ENCODE data around the gene ADAP1. TPM values are rescaled to one million over a fixed set of nuclear protein-coding genes. Genes with fewer than 3 reads are reported as not detected.

Gene ADAP1
- total RNA-seq, 1 experiment from 2014 or later = 34.0 TPM

GRCh38 chr7:957418-958220 lies 3.1 kb upstream of the ADAP1 start:
- DNase-seq (ENCODE audit: low read depth, low spot score) (no peak), ATAC-seq (no peak)
- Histone ChIP-seq H3K4me1 (ENCODE audit: control insufficient read depth in 1 of 2, insufficient read depth in 2 of 2, low read length in 2 of 2) (peaks cover 2 to 15% of the 10 kb centered on the region in 2 experiments; a peak in 2 of 4 replicates), H3K36me3 (ENCODE audit: control insufficient read depth in 1 of 2, insufficient read depth in 2 of 2, low read length in 2 of 2) (no peaks in the 10 kb centered on the region), H3K9me2 (ENCODE audit: insufficient read depth) (no peaks in the 10 kb centered on the region), H3K79me2 (ENCODE audit: insufficient read depth, low read length) (peaks cover 13% of the 10 kb centered on the region; the same call in 1 of the 2 replicates), H3K9me3 (ENCODE audit: control insufficient read depth in 1 of 2, insufficient read depth in 1 of 2, low read depth in 1 of 2, low read length in 2 of 2) (no peaks in the 10 kb centered on the region), H3K9ac (ENCODE audit: low read length) (no peak overlapping the region), H3K27me3 (ENCODE audit: insufficient read depth, low read length) (no peaks in the 10 kb centered on the region), H3K4me2 (ENCODE audit: low read length) (no peak overlapping the region), H3K27ac (ENCODE audit: low read depth, low read length) (no peak overlapping the region), H4K20me1 (ENCODE audit: insufficient read depth) (no peaks in the 10 kb centered on the region), H3K4me3 (replicated peaks in 1 of 2; ENCODE audit: low read depth in 1 of 2, low read length in 2 of 2) (no peak overlapping the region), H2AFZ (ENCODE audit: low read depth, low read length, poor library complexity, severe bottlenecking) (no peak overlapping the region)
- RAD21 ChIA-PET (ENCODE audit: low non-redundant PET in 1 of 2, low total read pairs in 2 of 2, uncharacterized antibody in 2 of 2, unreplicated experiment in 2 of 2) = no interaction called here
- TF ChIP-seq YY1 (IDR thresholded peaks at IDR 0.05; ENCODE audit: extremely low read depth, insufficient replicate concordance, low read depth, low read length) (no peak), EZH2 (IDR thresholded peaks at IDR 0.05) (no peak), SRF (IDR thresholded peaks at IDR 0.05; ENCODE audit: low read depth) (no peak), CEBPB (IDR thresholded peaks at IDR 0.05; ENCODE audit: low read depth) (no peak), CBX3 (IDR thresholded peaks at IDR 0.05; ENCODE audit: low read depth) (no peak), MAX (IDR thresholded peaks at IDR 0.05) (no peak), SIN3A (IDR thresholded peaks at IDR 0.05; ENCODE audit: low read depth) (no peak), POLR2A (IDR thresholded peaks at IDR 0.05; ENCODE audit: borderline replicate concordance, extremely low read depth, insufficient read depth, insufficient read length) (no peak), ELF1 (IDR thresholded peaks at IDR 0.05; ENCODE audit: borderline replicate concordance, low read depth) (no peak), ZNF274 (IDR thresholded peaks at IDR 0.05; ENCODE audit: low read depth, low read length) (no peak)
- POLR2A ChIA-PET = interaction anchor here (0.6 kb wide), 1 partner anchor 11 kb away, joined by 4 read pairs; no protein-coding TSS in a partner anchor
- CTCF ChIA-PET = no interaction called here
- intact Hi-C loops (cut with micrococcal nuclease) = no loop called here
- no TSS peak for BruUV-seq (replicated peaks)

- RAD21 ChIA-PET (ENCODE audit: low non-redundant PET in 1 of 2, low total read pairs in 2 of 2, uncharacterized antibody in 2 of 2, unreplicated experiment in 2 of 2) = no interaction called here
- Histone ChIP-seq H3K4me1 (ENCODE audit: control insufficient read depth in 1 of 2, insufficient read depth in 2 of 2, low read length in 2 of 2) (peaks cover 2 to 15% of the 10 kb centered on the region in 2 experiments; a peak in 2 of 4 replicates), H3K27me3 (ENCODE audit: insufficient read depth, low read length) (no peaks in the 10 kb centered on the region), H3K27ac (ENCODE audit: low read depth, low read length) (no peak overlapping the region), H3K4me2 (ENCODE audit: low read length) (no peak overlapping the region), H3K4me3 (replicated peaks in 1 of 2; ENCODE audit: low read depth in 1 of 2, low read length in 2 of 2) (no peak overlapping the region), H4K20me1 (ENCODE audit: insufficient read depth) (no peaks in the 10 kb centered on the region), H3K9me3 (ENCODE audit: control insufficient read depth in 1 of 2, insufficient read depth in 1 of 2, low read depth in 1 of 2, low read length in 2 of 2) (no peaks in the 10 kb centered on the region), H3K9me2 (ENCODE audit: insufficient read depth) (no peaks in the 10 kb centered on the region), H3K79me2 (ENCODE audit: insufficient read depth, low read length) (peaks cover 19% of the 10 kb centered on the region; the same call in 1 of the 2 replicates), H2AFZ (ENCODE audit: low read depth, low read length, poor library complexity, severe bottlenecking) (no peak overlapping the region), H3K9ac (ENCODE audit: low read length) (no peak overlapping the region), H3K36me3 (ENCODE audit: control insufficient read depth in 1 of 2, insufficient read depth in 2 of 2, low read length in 2 of 2) (no peaks in the 10 kb centered on the region)
- intact Hi-C loops (cut with micrococcal nuclease) = no loop called here
- CTCF ChIA-PET = no interaction called here
- POLR2A ChIA-PET = interaction anchor here (0.6 kb wide), 1 partner anchor 807 kb away, joined by 3 read pairs; no protein-coding TSS in a partner anchor
- no TSS peak for BruUV-seq (replicated peaks)
- ATAC-seq (no peak), DNase-seq (ENCODE audit: low read depth, low spot score) (no peak)
- TF ChIP-seq CBX3 (IDR thresholded peaks at IDR 0.05; ENCODE audit: low read depth) (no peak), JUND (IDR thresholded peaks at IDR 0.05) (no peak), ATF3 (IDR thresholded peaks at IDR 0.05) (no peak), FOSL1 (IDR thresholded peaks at IDR 0.05; ENCODE audit: low read depth) (no peak), EZH2 (IDR thresholded peaks at IDR 0.05) (no peak), TCF7L2 (IDR thresholded peaks at IDR 0.05; ENCODE audit: borderline replicate concordance, extremely low read depth, insufficient read depth, insufficient read length) (no peak), POLR2A (IDR thresholded peaks at IDR 0.05; ENCODE audit: borderline replicate concordance, extremely low read depth, insufficient read depth, insufficient read length) (no peak)
These were observed 1.6 kb upstream of the ADAP1 start for GRCh38 chr7:956031-956430.
